ENCODE results near the gene PFKL.

PFKL gene

GRCh38 chr21:44314561-44314960 lies 14.7 kb downstream of the PFKL start:
- Histone ChIP-seq H3K79me2 (ENCODE audit: insufficient read depth, low read length) (0 out of 2 replicates have a peak, but pooled peaks cover 3% of the 10 kb centered on the region), H3K9me3 (ENCODE audit: insufficient read depth, low read length, severe bottlenecking) (no peaks in the 10 kb centered on the region), H3K4me2 (ENCODE audit: insufficient read depth, low read length) (no peak overlapping the region), H2AFZ (ENCODE audit: low read depth, low read length) (no peak overlapping the region), H4K20me1 (ENCODE audit: insufficient read depth, low read length) (peaks cover 62% of the 10 kb centered on the region), H3K4me1 (ENCODE audit: insufficient read depth, low read length) (no peaks in the 10 kb centered on the region), H3K27me3 (ENCODE audit: insufficient read depth, low read length, poor library complexity) (no peaks in the 10 kb centered on the region), H3K4me3 (ENCODE audit: low read depth in 1 of 2, low read length in 2 of 2) (no peak overlapping the region), H3K9ac (ENCODE audit: low read depth, low read length) (no peak overlapping the region), H3K36me3 (ENCODE audit: insufficient read depth, low read length) (peaks cover 96% of the 10 kb centered on the region), H3K27ac (ENCODE audit: low read length) (no peak overlapping the region)
- DNase-seq, result no peak
- TF ChIP-seq CTCF (IDR thresholded peaks at IDR 0.05; ENCODE audit: borderline replicate concordance, extremely low read depth, low read length, poor library complexity, severe bottlenecking) (no peak), EZH2 (IDR thresholded peaks at IDR 0.05; ENCODE audit: borderline replicate concordance, low read depth, low read length, severe bottlenecking) (no peak)
- no peak for ATAC-seq (ENCODE audit: insufficient read depth, low read depth)

GRCh38 chr21:44315691-44316203 lies 15.9 kb downstream of the PFKL start:
- Histone ChIP-seq H3K36me3 (ENCODE audit: insufficient read depth, low read length) (peaks cover 91% of the 10 kb centered on the region), H3K9ac (ENCODE audit: low read depth, low read length) (no peak overlapping the region), H3K27me3 (ENCODE audit: insufficient read depth, low read length, poor library complexity) (no peaks in the 10 kb centered on the region)

GRCh38 chr21:44316277-44316900 lies 16.5 kb downstream of the PFKL start:
- Histone ChIP-seq H3K27ac (ENCODE audit: low read length) (no peak overlapping the region), H3K9me3 (ENCODE audit: insufficient read depth, low read length, severe bottlenecking) (no peaks in the 10 kb centered on the region), H3K4me2 (ENCODE audit: insufficient read depth, low read length) (no peak overlapping the region), H3K36me3 (ENCODE audit: insufficient read depth, low read length) (peaks cover 90% of the 10 kb centered on the region), H2AFZ (ENCODE audit: low read depth, low read length) (no peak overlapping the region), H3K79me2 (ENCODE audit: insufficient read depth, low read length) (no peaks in the 10 kb centered on the region), H4K20me1 (ENCODE audit: insufficient read depth, low read length) (peaks cover 49% of the 10 kb centered on the region), H3K27me3 (ENCODE audit: insufficient read depth, low read length, poor library complexity) (no peaks in the 10 kb centered on the region), H3K4me1 (ENCODE audit: insufficient read depth, low read length) (no peaks in the 10 kb centered on the region), H3K4me3 (ENCODE audit: low read depth in 1 of 2, low read length in 2 of 2) (no peak overlapping the region), H3K9ac (ENCODE audit: low read depth, low read length) (no peak overlapping the region)
- DNase-seq (no peak), ATAC-seq (ENCODE audit: insufficient read depth, low read depth) (no peak)
- TF ChIP-seq CTCF (IDR thresholded peaks at IDR 0.05; ENCODE audit: borderline replicate concordance, extremely low read depth, low read length, poor library complexity, severe bottlenecking) (no peak), EZH2 (IDR thresholded peaks at IDR 0.05; ENCODE audit: borderline replicate concordance, low read depth, low read length, severe bottlenecking) (no peak)

More at GRCh38 chr21:44315691-44316203, 15.9 kb downstream of the PFKL start:
- no peak for TF ChIP-seq CTCF (IDR thresholded peaks at IDR 0.05; ENCODE audit: borderline replicate concordance, extremely low read depth, low read length, poor library complexity, severe bottlenecking)
- TF ChIP-seq EZH2 (IDR thresholded peaks at IDR 0.05; ENCODE audit: borderline replicate concordance, low read depth, low read length, severe bottlenecking), result no peak
- Histone ChIP-seq H3K4me3 (ENCODE audit: low read depth in 1 of 2, low read length in 2 of 2) (no peak overlapping the region), H3K4me2 (ENCODE audit: insufficient read depth, low read length) (no peak overlapping the region), H2AFZ (ENCODE audit: low read depth, low read length) (no peak overlapping the region), H3K27ac (ENCODE audit: low read length) (no peak overlapping the region), H3K79me2 (ENCODE audit: insufficient read depth, low read length) (no peaks in the 10 kb centered on the region), H4K20me1 (ENCODE audit: insufficient read depth, low read length) (peaks cover 56% of the 10 kb centered on the region), H3K9me3 (ENCODE audit: insufficient read depth, low read length, severe bottlenecking) (no peaks in the 10 kb centered on the region), H3K4me1 (ENCODE audit: insufficient read depth, low read length) (no peaks in the 10 kb centered on the region)
- DNase-seq (no peak), ATAC-seq (ENCODE audit: insufficient read depth, low read depth) (no peak)
